H9 (cell line): Measurements from ENCODE around the gene STAMBP. TPM values are rescaled to one million over a fixed set of nuclear protein-coding genes. Genes with fewer than 3 reads are reported as not detected.

Experiments used
- DNase-seq: peaks from one replicate; pipeline ENCODE4 v3.0.0-alpha.2; 2017
- H2AFZ ChIP-seq: one replicate; pipeline ENCODE4 v1.6.1; 2013; ENCODE audit warnings: mild to moderate bottlenecking, low read length, control low read depth, moderate library complexity
- H2AK5ac ChIP-seq: 2 replicates; pipeline ENCODE4 v1.6.1; 2013; ENCODE audit warnings: low read length, control low read depth, mixed read lengths; ENCODE audit not compliant: insufficient read length
- H2BK120ac ChIP-seq: one replicate; pipeline ENCODE4 v1.6.1; 2013; ENCODE audit warnings: low read depth, mild to moderate bottlenecking, low read length, control low read depth, inconsistent platforms; ENCODE audit not compliant: poor library complexity, severe bottlenecking
- H2BK12ac ChIP-seq: 2 replicates; pipeline ENCODE4 v1.6.1; 2013; ENCODE audit warnings: low read length, control low read depth, mixed read lengths, low read depth; ENCODE audit not compliant: insufficient read length
- H2BK15ac ChIP-seq: 2 replicates; pipeline ENCODE4 v1.6.1; 2013; ENCODE audit warnings: low read depth, low read length, control low read depth
- H2BK20ac ChIP-seq: one replicate; pipeline ENCODE4 v1.6.1; 2013; ENCODE audit warnings: low read depth, mild to moderate bottlenecking, low read length, control low read depth, inconsistent platforms; ENCODE audit not compliant: poor library complexity, severe bottlenecking
- H2BK5ac ChIP-seq: 2 replicates; pipeline ENCODE4 v1.6.1; 2013; ENCODE audit warnings: low read length, control low read depth, mixed read lengths; ENCODE audit not compliant: insufficient read length
- H3K14ac ChIP-seq: 2 replicates; pipeline ENCODE4 v1.6.1; 2013; ENCODE audit warnings: low read length, control low read depth; ENCODE audit not compliant: insufficient read depth
- H3K18ac ChIP-seq: 2 replicates; pipeline ENCODE4 v1.6.1; 2013; ENCODE audit warnings: low read depth, mild to moderate bottlenecking, mixed read lengths, low read length, control low read depth; ENCODE audit not compliant: insufficient read length
- H3K23ac ChIP-seq: 2 replicates; pipeline ENCODE4 v1.6.1; 2013; ENCODE audit warnings: low read length, control low read depth, mixed read lengths, low read depth; ENCODE audit not compliant: insufficient read length
- H3K23me2 ChIP-seq: 2 replicates; pipeline ENCODE4 v1.6.1; 2013; ENCODE audit warnings: low read depth, mild to moderate bottlenecking, mixed read lengths, low read length, control low read depth; ENCODE audit not compliant: insufficient read length, poor library complexity, severe bottlenecking
- H3K27ac ChIP-seq: 2 replicates; pipeline ENCODE4 v1.5.1; 2013; ENCODE audit warnings: low read length, control low read depth, mixed read lengths, low read depth; ENCODE audit not compliant: insufficient read length
- H3K27me3 ChIP-seq: 2 replicates; pipeline ENCODE4 v1.6.1; 2013; ENCODE audit warnings: low read length, control low read depth, inconsistent platforms; ENCODE audit not compliant: insufficient read depth
- H3K4ac ChIP-seq: 2 replicates; pipeline ENCODE4 v1.6.1; 2013; ENCODE audit warnings: low read depth, mild to moderate bottlenecking, control low read depth, inconsistent platforms, low read length, moderate library complexity
- H3K4me1 ChIP-seq: 2 replicates; pipeline ENCODE4 v1.6.1; 2013; ENCODE audit warnings: low read length, control low read depth, inconsistent platforms; ENCODE audit not compliant: insufficient read depth
- H3K4me2 ChIP-seq: 2 replicates; pipeline ENCODE4 v1.6.1; 2013; ENCODE audit warnings: low read length, control low read depth, mixed read lengths; ENCODE audit not compliant: insufficient read length, insufficient read depth
- H3K56ac ChIP-seq: 2 replicates; pipeline ENCODE4 v1.6.1; 2013; ENCODE audit warnings: low read depth, mild to moderate bottlenecking, mixed read lengths, low read length, control low read depth; ENCODE audit not compliant: insufficient read length
- H3K79me1 ChIP-seq: 2 replicates; pipeline ENCODE4 v1.6.1; 2013; ENCODE audit warnings: low read depth, mild to moderate bottlenecking, moderate library complexity, low read length, control low read depth, inconsistent platforms; ENCODE audit not compliant: insufficient read depth, poor library complexity, severe bottlenecking
- H3K79me2 ChIP-seq: 2 replicates; pipeline ENCODE4 v1.6.1; 2013; ENCODE audit warnings: low read length, control low read depth, inconsistent platforms; ENCODE audit not compliant: insufficient read depth
- H3K9ac ChIP-seq: 2 replicates; pipeline ENCODE4 v1.6.1; 2013; ENCODE audit warnings: low read length, control low read depth, mixed read lengths; ENCODE audit not compliant: insufficient read length; ENCODE audit errors: extremely low read depth
- H3K9me3 ChIP-seq: one replicate; pipeline ENCODE4 v1.6.1; 2013; ENCODE audit warnings: low read depth, low read length, inconsistent platforms; ENCODE audit not compliant: control insufficient read depth
- H3T11ph ChIP-seq: one replicate; pipeline ENCODE4 v1.6.1; 2013; ENCODE audit warnings: mild to moderate bottlenecking, low read length, control low read depth, inconsistent platforms
- H4K20me1 ChIP-seq: one replicate; pipeline ENCODE4 v1.6.1; 2013; ENCODE audit not compliant: control insufficient read depth, insufficient read length, insufficient read depth
- H4K5ac ChIP-seq: 2 replicates; pipeline ENCODE4 v1.6.1; 2013; ENCODE audit warnings: low read depth, mild to moderate bottlenecking, mixed read lengths, low read length, control low read depth; ENCODE audit not compliant: insufficient read length
- H4K8ac ChIP-seq: replicated peaks from 2 replicates; pipeline ENCODE4 v1.6.1; 2013; ENCODE audit warnings: low read length, control low read depth, mixed read lengths, low read depth; ENCODE audit not compliant: insufficient read length
- H4K91ac ChIP-seq: 2 replicates; pipeline ENCODE4 v1.6.1; 2013; ENCODE audit warnings: low read depth, mild to moderate bottlenecking, moderate library complexity, mixed read lengths, low read length, control low read depth; ENCODE audit not compliant: insufficient read length
- H3K27ac Mint-ChIP-seq, 3 experiments: 2 replicates in 2 of 3; 3 replicates in 1 of 3; pipeline ENCODE4 v1.8.0; 2020 to 2021; ENCODE audit warnings: mixed read lengths in 3 of 3, mild to moderate bottlenecking in 1 of 3, moderate library complexity in 1 of 3
- H3K27me3 Mint-ChIP-seq: 2 replicates; pipeline ENCODE4 v1.8.0; 2021; ENCODE audit warnings: low read depth, mild to moderate bottlenecking, moderate library complexity, mixed read lengths
- H3K36me3 Mint-ChIP-seq, 3 experiments: 2 replicates in 2 of 3; 3 replicates in 1 of 3; pipeline ENCODE4 v1.8.0; 2020 to 2021; ENCODE audit warnings: low read depth in 3 of 3, mixed read lengths in 3 of 3; ENCODE audit not compliant: insufficient read depth in 1 of 3
- H3K4me1 Mint-ChIP-seq, 2 experiments: 2 replicates each; pipeline ENCODE4 v1.8.0; 2020; ENCODE audit warnings: mixed read lengths in 2 of 2
- H3K4me3 Mint-ChIP-seq, 2 experiments: 2 replicates in 1 of 2; 3 replicates in 1 of 2; pipeline ENCODE4 v1.8.0; 2020 to 2021; ENCODE audit warnings: mild to moderate bottlenecking in 2 of 2, mixed read lengths in 2 of 2, moderate library complexity in 1 of 2
- H3K9me3 Mint-ChIP-seq, 2 experiments: 2 replicates in 1 of 2; 3 replicates in 1 of 2; pipeline ENCODE4 v1.8.0; 2020; ENCODE audit warnings: mild to moderate bottlenecking in 2 of 2, mixed read lengths in 2 of 2, moderate library complexity in 1 of 2
- WGBS: extraction: QIAGEN DNeasy Blood & Tissue Kit; methylation state at CpG from one replicate; pipeline ENCODE4 v1.1.7; 2013; ENCODE audit warnings: missing lambda C conversion rate, low lambda C conversion rate, mixed read lengths; ENCODE audit not compliant: insufficient read length; ENCODE audit errors: extremely low coverage; 5-methylcytosine and 5-hydroxymethylcytosine counted together
- total RNA-seq: library from RNA; stranded (reverse); gene quantifications from 2 replicates; pipeline ENCODE4 v1.2.1, GENCODE V29; 2021
- TF ChIP-seq, protein P1 (sequence below): fragments of 200-600 bp; sonication (generic); conservative IDR thresholded peaks from 3 replicates; pipeline ENCODE4 v1.8.0; 2021; ENCODE audit warnings: antibody characterized with exemption, mild to moderate bottlenecking

Gene STAMBP
- total RNA-seq, 1 experiment from 2014 or later: 45.5 TPM

GRCh38 chr2:73907840-73908452, 79.2 kb downstream of the STAMBP start:
- H4K20me1 ChIP-seq: no peaks in the 10 kb centered on the region
- no peak overlapping the region for H2BK5ac ChIP-seq
- no peak overlapping the region for H3T11ph ChIP-seq
- H3K9me3 ChIP-seq: no peaks in the 10 kb centered on the region
- no peak overlapping the region for H3K23ac ChIP-seq
- peak overlapping the region in 1 of 3 experiments; percentile 93; a peak in 1 of 7 replicates for H3K27ac Mint-ChIP-seq
- H3K18ac ChIP-seq: no peak overlapping the region
- H3K79me1 ChIP-seq: no peaks in the 10 kb centered on the region
- H3K79me2 ChIP-seq: no peaks in the 10 kb centered on the region
- no peaks in the 10 kb centered on the region; the same call in 1 of the 2 replicates for H3K27me3 Mint-ChIP-seq
- no peak overlapping the region for H2BK20ac ChIP-seq
- no peaks in the 10 kb centered on the region for H3K23me2 ChIP-seq
- no peak overlapping the region for H2AK5ac ChIP-seq
- H3K4me1 Mint-ChIP-seq: peaks cover 4 to 5% of the 10 kb centered on the region in 2 experiments
- peak; percentile 71 for DNase-seq
- H3K4me2 ChIP-seq: no peak overlapping the region
- no peak overlapping the region for H4K91ac ChIP-seq
- no peak overlapping the region for H2BK12ac ChIP-seq
- H3K4me3 Mint-ChIP-seq: no peak overlapping the region
- H3K27me3 ChIP-seq: no peaks in the 10 kb centered on the region
- no peak overlapping the region for H2BK120ac ChIP-seq
- WGBS: no CpG with 5 or more reads among the region's 5 CpGs
- no peaks in the 10 kb centered on the region for H3K36me3 Mint-ChIP-seq
- no peak overlapping the region for H3K14ac ChIP-seq
- no peaks in the 10 kb centered on the region for H3K4me1 ChIP-seq
- no peak overlapping the region for H3K9ac ChIP-seq
- H3K4ac ChIP-seq: no peak overlapping the region
- no peak overlapping the region for H4K5ac ChIP-seq
- H3K56ac ChIP-seq: no peak overlapping the region
- H4K8ac ChIP-seq: no peak overlapping the region
- H3K27ac ChIP-seq: no peak overlapping the region
- no peaks in the 10 kb centered on the region for H3K9me3 Mint-ChIP-seq
- TF ChIP-seq, protein P1, sequence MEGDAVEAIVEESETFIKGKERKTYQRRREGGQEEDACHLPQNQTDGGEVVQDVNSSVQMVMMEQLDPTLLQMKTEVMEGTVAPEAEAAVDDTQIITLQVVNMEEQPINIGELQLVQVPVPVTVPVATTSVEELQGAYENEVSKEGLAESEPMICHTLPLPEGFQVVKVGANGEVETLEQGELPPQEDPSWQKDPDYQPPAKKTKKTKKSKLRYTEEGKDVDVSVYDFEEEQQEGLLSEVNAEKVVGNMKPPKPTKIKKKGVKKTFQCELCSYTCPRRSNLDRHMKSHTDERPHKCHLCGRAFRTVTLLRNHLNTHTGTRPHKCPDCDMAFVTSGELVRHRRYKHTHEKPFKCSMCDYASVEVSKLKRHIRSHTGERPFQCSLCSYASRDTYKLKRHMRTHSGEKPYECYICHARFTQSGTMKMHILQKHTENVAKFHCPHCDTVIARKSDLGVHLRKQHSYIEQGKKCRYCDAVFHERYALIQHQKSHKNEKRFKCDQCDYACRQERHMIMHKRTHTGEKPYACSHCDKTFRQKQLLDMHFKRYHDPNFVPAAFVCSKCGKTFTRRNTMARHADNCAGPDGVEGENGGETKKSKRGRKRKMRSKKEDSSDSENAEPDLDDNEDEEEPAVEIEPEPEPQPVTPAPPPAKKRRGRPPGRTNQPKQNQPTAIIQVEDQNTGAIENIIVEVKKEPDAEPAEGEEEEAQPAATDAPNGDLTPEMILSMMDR: peak; percentile 65
- H2AFZ ChIP-seq: peak overlapping the region; percentile 92
- H2BK15ac ChIP-seq: no peak overlapping the region
